ENCODE data around the gene ZNF394. TPM values are rescaled to one million over a fixed set of nuclear protein-coding genes. Genes with fewer than 3 reads are reported as not detected.

The ZNF394 gene
- total RNA-seq, 1 experiment from 2014 or later = 22.1 TPM

DNA sequence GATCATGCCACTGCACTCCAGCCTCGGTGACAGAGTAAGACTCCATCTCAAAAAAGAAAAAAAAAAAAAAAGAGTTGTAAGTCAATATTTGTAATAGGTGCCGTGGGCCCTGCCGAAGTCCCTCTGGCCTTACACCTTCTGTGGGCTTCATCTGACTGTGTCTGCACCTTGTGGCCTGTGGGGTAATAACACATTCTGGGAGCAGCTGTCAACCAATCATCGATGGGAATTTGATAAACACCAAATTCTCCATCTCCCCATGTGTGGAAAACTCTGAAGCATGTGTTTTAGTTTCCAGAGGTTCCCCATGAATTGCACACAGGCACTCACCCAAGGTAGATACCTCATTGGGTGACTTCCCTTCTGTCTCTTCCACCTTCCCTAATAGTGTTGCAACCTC is 10.8 kb downstream of the ZNF394 start:
- ChIA-PET RAD21 (ENCODE audit: low non-redundant PET in 1 of 2, low total read pairs in 2 of 2, uncharacterized antibody in 2 of 2, unreplicated experiment in 2 of 2) (no interaction called here), POLR2A (no interaction called here), CTCF (no interaction called here)
- H3K27ac ChIP-seq (ENCODE audit: low read depth, low read length) = no peak overlapping the region
- H3K27me3 ChIP-seq (ENCODE audit: insufficient read depth, low read length) = no peaks in the 10 kb centered on the region
- H3K4me3 ChIP-seq (replicated peaks in 1 of 2; ENCODE audit: low read depth in 1 of 2, low read length in 2 of 2) = no peak overlapping the region
- peaks cover 7 to 15% of the 10 kb centered on the region in 2 experiments; a peak in 3 of 4 replicates for H3K36me3 ChIP-seq (ENCODE audit: control insufficient read depth in 1 of 2, insufficient read depth in 2 of 2, low read length in 2 of 2)
- H3K9me2 ChIP-seq (ENCODE audit: insufficient read depth) = no peaks in the 10 kb centered on the region
- H3K79me2 ChIP-seq (ENCODE audit: insufficient read depth, low read length) = peaks cover 9% of the 10 kb centered on the region; the same call in 1 of the 2 replicates
- H3K4me2 ChIP-seq (ENCODE audit: low read length) = no peak overlapping the region
- intact Hi-C loops (cut with micrococcal nuclease) = no loop called here
- H3K4me1 ChIP-seq (ENCODE audit: control insufficient read depth in 1 of 2, insufficient read depth in 2 of 2, low read length in 2 of 2) = no peaks in the 10 kb centered on the region
- H2AFZ ChIP-seq (ENCODE audit: low read depth, low read length, poor library complexity, severe bottlenecking) = no peak overlapping the region
- ATAC-seq = peak; percentile 74
- no peak for DNase-seq (ENCODE audit: low read depth, low spot score)
- peaks cover 3% of the 10 kb centered on the region in 2 experiments; a peak in 1 of 4 replicates for H3K9me3 ChIP-seq (ENCODE audit: control insufficient read depth in 1 of 2, insufficient read depth in 1 of 2, low read depth in 1 of 2, low read length in 2 of 2)
- no peaks in the 10 kb centered on the region for H4K20me1 ChIP-seq (ENCODE audit: insufficient read depth)
- no TSS peak for BruUV-seq (replicated peaks)
- TF ChIP-seq, protein P1, sequence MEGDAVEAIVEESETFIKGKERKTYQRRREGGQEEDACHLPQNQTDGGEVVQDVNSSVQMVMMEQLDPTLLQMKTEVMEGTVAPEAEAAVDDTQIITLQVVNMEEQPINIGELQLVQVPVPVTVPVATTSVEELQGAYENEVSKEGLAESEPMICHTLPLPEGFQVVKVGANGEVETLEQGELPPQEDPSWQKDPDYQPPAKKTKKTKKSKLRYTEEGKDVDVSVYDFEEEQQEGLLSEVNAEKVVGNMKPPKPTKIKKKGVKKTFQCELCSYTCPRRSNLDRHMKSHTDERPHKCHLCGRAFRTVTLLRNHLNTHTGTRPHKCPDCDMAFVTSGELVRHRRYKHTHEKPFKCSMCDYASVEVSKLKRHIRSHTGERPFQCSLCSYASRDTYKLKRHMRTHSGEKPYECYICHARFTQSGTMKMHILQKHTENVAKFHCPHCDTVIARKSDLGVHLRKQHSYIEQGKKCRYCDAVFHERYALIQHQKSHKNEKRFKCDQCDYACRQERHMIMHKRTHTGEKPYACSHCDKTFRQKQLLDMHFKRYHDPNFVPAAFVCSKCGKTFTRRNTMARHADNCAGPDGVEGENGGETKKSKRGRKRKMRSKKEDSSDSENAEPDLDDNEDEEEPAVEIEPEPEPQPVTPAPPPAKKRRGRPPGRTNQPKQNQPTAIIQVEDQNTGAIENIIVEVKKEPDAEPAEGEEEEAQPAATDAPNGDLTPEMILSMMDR (IDR thresholded peaks at IDR 0.05 in 2 of 3, conservative IDR thresholded peaks at IDR 0.05 in 1 of 3; ENCODE audit: borderline replicate concordance in 1 of 3, insufficient read depth in 1 of 3, low read depth in 2 of 3, low read length in 2 of 3) = peak in 1 of 3 experiments; percentile 6; a peak in 1 of 6 replicates
- no peak for TF ChIP-seq CBX3 (IDR thresholded peaks at IDR 0.05; ENCODE audit: low read depth)
- no peak overlapping the region for H3K9ac ChIP-seq (ENCODE audit: low read length)

DNA sequence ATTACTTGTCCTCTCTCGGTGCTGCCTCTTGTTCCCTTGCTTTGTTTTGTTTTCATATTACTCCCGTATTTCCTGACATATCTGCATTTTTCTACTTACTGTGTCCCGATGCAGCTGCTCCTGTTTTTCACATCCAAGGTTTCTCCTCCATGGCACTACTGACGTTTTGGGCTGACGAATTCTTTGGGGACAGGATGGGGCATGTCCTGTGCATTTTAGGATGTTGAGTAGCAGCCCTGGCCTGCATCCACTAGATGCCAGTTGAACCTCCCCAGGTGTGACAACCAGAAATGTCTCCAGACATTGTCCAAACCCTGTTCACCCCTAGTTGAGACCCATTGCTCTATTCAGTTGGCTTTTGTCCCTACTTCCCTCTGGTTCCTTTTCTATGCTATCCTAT is 15.0 kb downstream of the ZNF394 start:
- Histone ChIP-seq H3K4me1 (ENCODE audit: control insufficient read depth in 1 of 2, insufficient read depth in 2 of 2, low read length in 2 of 2) (no peaks in the 10 kb centered on the region), H3K9ac (ENCODE audit: low read length) (no peak overlapping the region), H3K27ac (ENCODE audit: low read depth, low read length) (no peak overlapping the region), H3K4me2 (ENCODE audit: low read length) (no peak overlapping the region), H3K79me2 (ENCODE audit: insufficient read depth, low read length) (peaks cover 8% of the 10 kb centered on the region), H3K4me3 (replicated peaks in 1 of 2; ENCODE audit: low read depth in 1 of 2, low read length in 2 of 2) (no peak overlapping the region), H3K9me2 (ENCODE audit: insufficient read depth) (no peaks in the 10 kb centered on the region), H4K20me1 (ENCODE audit: insufficient read depth) (no peaks in the 10 kb centered on the region), H3K36me3 (ENCODE audit: control insufficient read depth in 1 of 2, insufficient read depth in 2 of 2, low read length in 2 of 2) (peaks cover 5 to 6% of the 10 kb centered on the region in 2 experiments; a peak in 3 of 4 replicates), H3K9me3 (ENCODE audit: control insufficient read depth in 1 of 2, insufficient read depth in 1 of 2, low read depth in 1 of 2, low read length in 2 of 2) (no peaks in the 10 kb centered on the region), H3K27me3 (ENCODE audit: insufficient read depth, low read length) (no peaks in the 10 kb centered on the region), H2AFZ (ENCODE audit: low read depth, low read length, poor library complexity, severe bottlenecking) (no peak overlapping the region)
- RAD21 ChIA-PET (ENCODE audit: low non-redundant PET in 1 of 2, low total read pairs in 2 of 2, uncharacterized antibody in 2 of 2, unreplicated experiment in 2 of 2) = no interaction called here
- POLR2A ChIA-PET = no interaction called here
- CTCF ChIA-PET = no interaction called here
- DNase-seq (ENCODE audit: low read depth, low spot score) (no peak), ATAC-seq (no peak)
- no TSS peak for BruUV-seq (replicated peaks)
- TF ChIP-seq, protein P1 (IDR thresholded peaks at IDR 0.05 in 2 of 3, conservative IDR thresholded peaks at IDR 0.05 in 1 of 3; ENCODE audit: borderline replicate concordance in 1 of 3, insufficient read depth in 1 of 3, low read depth in 2 of 3, low read length in 2 of 3) = no peak
- TF ChIP-seq SRF (IDR thresholded peaks at IDR 0.05; ENCODE audit: low read depth) = no peak
- TF ChIP-seq, protein P2, sequence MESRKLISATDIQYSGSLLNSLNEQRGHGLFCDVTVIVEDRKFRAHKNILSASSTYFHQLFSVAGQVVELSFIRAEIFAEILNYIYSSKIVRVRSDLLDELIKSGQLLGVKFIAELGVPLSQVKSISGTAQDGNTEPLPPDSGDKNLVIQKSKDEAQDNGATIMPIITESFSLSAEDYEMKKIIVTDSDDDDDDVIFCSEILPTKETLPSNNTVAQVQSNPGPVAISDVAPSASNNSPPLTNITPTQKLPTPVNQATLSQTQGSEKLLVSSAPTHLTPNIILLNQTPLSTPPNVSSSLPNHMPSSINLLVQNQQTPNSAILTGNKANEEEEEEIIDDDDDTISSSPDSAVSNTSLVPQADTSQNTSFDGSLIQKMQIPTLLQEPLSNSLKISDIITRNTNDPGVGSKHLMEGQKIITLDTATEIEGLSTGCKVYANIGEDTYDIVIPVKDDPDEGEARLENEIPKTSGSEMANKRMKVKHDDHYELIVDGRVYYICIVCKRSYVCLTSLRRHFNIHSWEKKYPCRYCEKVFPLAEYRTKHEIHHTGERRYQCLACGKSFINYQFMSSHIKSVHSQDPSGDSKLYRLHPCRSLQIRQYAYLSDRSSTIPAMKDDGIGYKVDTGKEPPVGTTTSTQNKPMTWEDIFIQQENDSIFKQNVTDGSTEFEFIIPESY (IDR thresholded peaks at IDR 0.05; ENCODE audit: extremely low read depth, insufficient replicate concordance, low read length) = no peak
- TF ChIP-seq ZNF274 (IDR thresholded peaks at IDR 0.05; ENCODE audit: low read depth, low read length) = no peak
- TF ChIP-seq CBX3 (IDR thresholded peaks at IDR 0.05; ENCODE audit: low read depth) = no peak
- no peak for TF ChIP-seq SP1 (IDR thresholded peaks at IDR 0.05; ENCODE audit: low read depth)
- TF ChIP-seq ELF1 (IDR thresholded peaks at IDR 0.05; ENCODE audit: borderline replicate concordance, low read depth) = no peak
- intact Hi-C loops (cut with micrococcal nuclease) = no loop called here

All from HCT116 (cell line).